GM12891 (cell line): ENCODE measurements around the gene MYMX.

Source experiments
- POLR2A ChIP-seq: IDR thresholded peaks from 2 replicates; pipeline ENCODE4 v1.6.1; 2011; ENCODE audit warnings: low read depth, low read length, control low read depth
- POLR2AphosphoS5 ChIP-seq: IDR thresholded peaks from 2 replicates; pipeline ENCODE4 v1.6.1; 2011; ENCODE audit warnings: low read depth, low read length, control low read depth
- POU2F2 ChIP-seq: IDR thresholded peaks from 2 replicates; pipeline ENCODE4 v1.6.1; 2011; ENCODE audit warnings: low read depth, mild to moderate bottlenecking, control low read depth, low read length, moderate library complexity
- SPI1 ChIP-seq: IDR thresholded peaks from 2 replicates; pipeline ENCODE4 v1.6.1; 2011; ENCODE audit warnings: low read depth, low read length, control low read depth
- TAF1 ChIP-seq: IDR thresholded peaks from 2 replicates; pipeline ENCODE4 v1.6.1; 2011; ENCODE audit warnings: low read depth, low read length, control low read depth

DNA sequence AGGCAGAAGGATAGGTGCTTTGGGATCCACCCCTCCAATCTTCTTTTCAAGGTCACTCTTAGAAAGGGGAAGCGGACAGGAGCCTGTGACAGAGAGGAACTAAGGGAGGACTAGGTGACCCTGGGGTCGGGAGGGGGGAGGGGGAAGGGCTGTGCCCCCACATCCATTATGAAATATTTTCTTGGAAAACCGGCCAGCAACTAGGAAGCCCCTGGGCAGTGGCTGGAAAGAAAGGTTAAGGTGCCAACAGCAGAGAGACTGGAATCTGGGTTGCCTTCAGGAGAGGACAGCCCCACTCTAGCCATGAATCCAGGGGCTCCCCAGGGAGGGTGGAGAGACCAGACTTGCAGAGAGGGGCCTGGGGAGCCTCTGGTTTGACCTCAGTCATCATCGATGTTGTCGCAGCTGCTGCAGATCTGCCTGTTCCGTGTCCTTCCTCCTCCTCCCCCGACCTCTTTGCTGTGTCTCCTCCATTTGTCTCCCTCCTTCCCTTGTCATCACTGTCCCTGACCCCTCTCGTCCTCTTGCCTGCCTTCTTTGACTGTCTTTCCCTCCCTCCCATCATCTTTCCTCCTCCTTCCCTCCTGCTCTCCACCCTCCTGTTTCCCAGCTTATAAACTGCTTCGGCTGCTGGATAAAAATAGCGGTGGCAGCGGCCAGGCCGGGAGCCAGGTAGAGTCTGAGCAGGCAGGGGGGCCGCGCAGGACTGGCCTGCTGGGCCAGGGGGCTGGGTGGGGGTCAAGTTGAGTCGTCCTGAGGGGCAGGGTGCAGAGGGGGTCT lies 9.8 kb downstream of the MYMX start:
- TF ChIP-seq POLR2AphosphoS5 (no peak), POLR2A (no peak), TAF1 (no peak), POU2F2 (no peak), SPI1 (no peak)
